Small intestine (tissue), 7 donors: Measurements from ENCODE around the gene CCL3. TPM values are rescaled to one million over a fixed set of nuclear protein-coding genes. Genes with fewer than 3 reads are reported as not detected.
"Not testable (repeated sequence)": the region's sequence is repeated elsewhere in the genome, so short reads cannot be mapped to it uniquely, and the experiment has no call there.

Experiments used
- DNase-seq, 2 donors: peaks; one replicate each; pipeline versions ENCODE4 v3.0.0 to v3.0.0-alpha.2; 2013
- FAIRE-seq: peaks from 2 replicates; lab custom pipeline; 2012; peaks lifted over from hg19 to GRCh38; lab: Jason Lieb, UNC
- H3K27ac ChIP-seq, 3 donors: one replicate each; pipeline ENCODE4 v1.5.1; 2013; ENCODE audit warnings: low read length in 2 of 3, mild to moderate bottlenecking in 2 of 3, control low read depth in 1 of 3, inconsistent platforms in 1 of 3, low read depth in 1 of 3, moderate library complexity in 1 of 3
- H3K27me3 ChIP-seq, 3 donors: one replicate each; pipeline ENCODE4 v1.6.1; 2013; ENCODE audit warnings: low read length in 3 of 3, inconsistent platforms in 1 of 3; ENCODE audit not compliant: control insufficient read depth in 3 of 3, insufficient read depth in 3 of 3
- H3K36me3 ChIP-seq, 3 donors: one replicate each; pipeline ENCODE4 v1.6.1; 2013; ENCODE audit warnings: low read length in 3 of 3, inconsistent platforms in 1 of 3, low read depth in 1 of 3, mild to moderate bottlenecking in 1 of 3, moderate library complexity in 1 of 3; ENCODE audit not compliant: control insufficient read depth in 3 of 3, insufficient read depth in 2 of 3
- H3K4me1 ChIP-seq, 3 donors: one replicate each; pipeline ENCODE4 v1.6.1; 2013; ENCODE audit warnings: low read length in 2 of 3, inconsistent platforms in 1 of 3, low read depth in 1 of 3, mild to moderate bottlenecking in 1 of 3, moderate library complexity in 1 of 3; ENCODE audit not compliant: control insufficient read depth in 3 of 3, insufficient read depth in 2 of 3
- H3K4me3 ChIP-seq, 3 donors: one replicate each; pipeline ENCODE4 v1.5.1; 2013; ENCODE audit warnings: low read length in 3 of 3, control low read depth in 1 of 3, inconsistent platforms in 1 of 3, low read depth in 1 of 3, mild to moderate bottlenecking in 1 of 3, moderate library complexity in 1 of 3
- H3K9me3 ChIP-seq, 2 donors: one replicate each; pipeline ENCODE4 v1.6.1; 2013; ENCODE audit warnings: low read depth in 1 of 2, low read length in 1 of 2; ENCODE audit not compliant: control insufficient read depth in 2 of 2, insufficient read depth in 1 of 2
- WGBS, 3 donors: extraction: QIAGEN DNeasy Blood & Tissue Kit; methylation state at CpG; one replicate each; pipeline ENCODE4 v1.1.7; 2013; 5-methylcytosine and 5-hydroxymethylcytosine counted together
- polyA plus RNA-seq, 4 donors: library from polyadenylated mRNA; stranded (reverse) in 3 of 4; unstranded in 1 of 4; fragments of 200-250 nt in 3 of 4; fragments of 120-200 nt in 1 of 4; gene quantifications; one replicate each; pipeline versions ENCODE4 v1.2.1 to v1.2.3, GENCODE V29; 2013
- donor health status: healthy with polysubstance abuse.
- donor health status: control.
- donor health status: control.
- donor health status: Bipolar disorder and iron deficiency.
- donor health status: healthy.

CCL3 gene
- polyA plus RNA-seq, 4 donors, result 1.8 to 4.9 (median 3.3) TPM

GRCh38 chr17:36121099-36121498 is 31.2 kb upstream of the CCL3 start:
- not testable (repeated sequence) for H3K4me3 ChIP-seq, H3K36me3 ChIP-seq, H3K27me3 ChIP-seq, H3K4me1 ChIP-seq, H3K27ac ChIP-seq, DNase-seq, FAIRE-seq
- H3K9me3 ChIP-seq, result peaks cover 0 to 14% of the 10 kb centered on the region in 2 donors
- 68 to 78% (median 73%) methylated on average over 6 of the region's 6 CpGs for WGBS, 3 donors

- Histone ChIP-seq H3K36me3 (no peaks in the 10 kb centered on the region), H3K27ac (no peak overlapping the region), H3K9me3 (peaks cover 0 to 6% of the 10 kb centered on the region in 2 donors), H3K27me3 (peaks cover 0 to 3% (median 0%) of the 10 kb centered on the region in 3 donors), H3K4me1 (peaks cover 0 to 2% (median 0%) of the 10 kb centered on the region in 3 donors), H3K4me3 (no peak overlapping the region)
- FAIRE-seq, result no peak
- WGBS, 3 donors, result 69 to 80% (median 76%) methylated on average over 3 of the region's 3 CpGs
- no peak for DNase-seq
Measured at GRCh38 chr17:36120221-36120620, 30.3 kb upstream of the CCL3 start.

GRCh38 chr17:36118477-36119353 is 28.8 kb upstream of the CCL3 start:
- WGBS, 3 donors, result 90 to 92% (median 90%) methylated on average over 12 of the region's 12 CpGs
- Histone ChIP-seq H3K4me3 (no peak overlapping the region), H3K9me3 (no peaks in the 10 kb centered on the region), H3K27me3 (peaks cover 0 to 4% (median 0%) of the 10 kb centered on the region in 3 donors), H3K36me3 (no peaks in the 10 kb centered on the region), H3K27ac (no peak overlapping the region), H3K4me1 (peaks cover 0 to 2% (median 0%) of the 10 kb centered on the region in 3 donors)
- FAIRE-seq (no peak), DNase-seq (no peak)

GRCh38 chr17:36117505-36118382 is 27.8 kb upstream of the CCL3 start:
- WGBS, 3 donors, result 30 to 35% (median 30%) methylated on average over 5 of the region's 5 CpGs
- FAIRE-seq (no peak), DNase-seq (no peak)
- Histone ChIP-seq H3K9me3 (no peaks in the 10 kb centered on the region), H3K27me3 (peaks cover 0 to 4% (median 0%) of the 10 kb centered on the region in 3 donors), H3K4me1 (peaks cover 0 to 2% (median 0%) of the 10 kb centered on the region in 3 donors), H3K27ac (no peak overlapping the region), H3K4me3 (no peak overlapping the region), H3K36me3 (no peaks in the 10 kb centered on the region)

GRCh38 chr17:36115649-36115977 is 25.7 kb upstream of the CCL3 start:
- not testable (repeated sequence) for H3K9me3 ChIP-seq, DNase-seq, H3K27me3 ChIP-seq, H3K4me3 ChIP-seq, H3K27ac ChIP-seq, H3K36me3 ChIP-seq, FAIRE-seq, H3K4me1 ChIP-seq

GRCh38 chr17:36114971-36115648 is 25.2 kb upstream of the CCL3 start:
- not testable (repeated sequence) for H3K27me3 ChIP-seq, H3K4me1 ChIP-seq, H3K27ac ChIP-seq, H3K9me3 ChIP-seq, FAIRE-seq, DNase-seq, H3K36me3 ChIP-seq, H3K4me3 ChIP-seq
- 86 to 93% (median 91%) methylated on average over 5 of the region's 5 CpGs for WGBS, 3 donors

GRCh38 chr17:36113131-36113530 is 23.2 kb upstream of the CCL3 start:
- H3K9me3 ChIP-seq, FAIRE-seq: not testable (repeated sequence)
- WGBS, 3 donors, result 81 to 87% (median 83%) methylated on average over 1 of the region's 1 CpG

GRCh38 chr17:36112572-36112971 is 22.6 kb upstream of the CCL3 start:
- Histone ChIP-seq H3K4me1 (no peaks in the 10 kb centered on the region), H3K36me3 (no peaks in the 10 kb centered on the region), H3K27ac (no peak overlapping the region), H3K4me3 (no peak overlapping the region), H3K9me3 (no peaks in the 10 kb centered on the region), H3K27me3 (peaks cover 0 to 2% (median 0%) of the 10 kb centered on the region in 3 donors)
- no peak for FAIRE-seq
- no peak for DNase-seq

More at GRCh38 chr17:36113131-36113530, 23.2 kb upstream of the CCL3 start:
- not testable (repeated sequence) for H3K27ac ChIP-seq, H3K4me3 ChIP-seq, DNase-seq, H3K36me3 ChIP-seq, H3K27me3 ChIP-seq, H3K4me1 ChIP-seq
